ENCODE data around the gene CLCN1.

CLCN1 gene

GRCh38 chr7:143395187-143396149 lies 79.6 kb downstream of the CLCN1 start:
- no peak for DNase-seq (ENCODE audit: low read depth in 1 of 2, low spot score in 1 of 2)

DNA sequence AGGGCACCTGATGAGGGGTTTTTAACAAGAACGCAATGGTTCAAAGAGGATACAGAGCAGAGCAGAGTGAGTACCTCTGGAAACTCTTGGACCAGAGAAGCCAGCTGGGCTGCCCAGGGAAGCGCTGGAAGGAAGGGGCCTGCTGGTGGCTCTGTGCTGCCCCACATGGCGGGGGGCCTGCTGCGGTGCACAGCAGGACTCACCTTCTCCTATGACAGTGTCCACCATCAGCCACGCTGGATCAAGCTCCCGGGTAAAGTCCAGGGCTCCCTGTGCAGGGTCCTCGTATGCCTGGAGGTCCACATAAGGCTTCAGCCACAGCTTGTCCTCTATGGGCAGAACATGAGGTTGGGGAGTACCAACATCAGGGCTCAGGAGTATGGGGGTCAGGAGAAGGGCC lies 80.3 kb downstream of the CLCN1 start:
- no peak for DNase-seq (ENCODE audit: low read depth in 1 of 2, low spot score in 1 of 2)

DNA sequence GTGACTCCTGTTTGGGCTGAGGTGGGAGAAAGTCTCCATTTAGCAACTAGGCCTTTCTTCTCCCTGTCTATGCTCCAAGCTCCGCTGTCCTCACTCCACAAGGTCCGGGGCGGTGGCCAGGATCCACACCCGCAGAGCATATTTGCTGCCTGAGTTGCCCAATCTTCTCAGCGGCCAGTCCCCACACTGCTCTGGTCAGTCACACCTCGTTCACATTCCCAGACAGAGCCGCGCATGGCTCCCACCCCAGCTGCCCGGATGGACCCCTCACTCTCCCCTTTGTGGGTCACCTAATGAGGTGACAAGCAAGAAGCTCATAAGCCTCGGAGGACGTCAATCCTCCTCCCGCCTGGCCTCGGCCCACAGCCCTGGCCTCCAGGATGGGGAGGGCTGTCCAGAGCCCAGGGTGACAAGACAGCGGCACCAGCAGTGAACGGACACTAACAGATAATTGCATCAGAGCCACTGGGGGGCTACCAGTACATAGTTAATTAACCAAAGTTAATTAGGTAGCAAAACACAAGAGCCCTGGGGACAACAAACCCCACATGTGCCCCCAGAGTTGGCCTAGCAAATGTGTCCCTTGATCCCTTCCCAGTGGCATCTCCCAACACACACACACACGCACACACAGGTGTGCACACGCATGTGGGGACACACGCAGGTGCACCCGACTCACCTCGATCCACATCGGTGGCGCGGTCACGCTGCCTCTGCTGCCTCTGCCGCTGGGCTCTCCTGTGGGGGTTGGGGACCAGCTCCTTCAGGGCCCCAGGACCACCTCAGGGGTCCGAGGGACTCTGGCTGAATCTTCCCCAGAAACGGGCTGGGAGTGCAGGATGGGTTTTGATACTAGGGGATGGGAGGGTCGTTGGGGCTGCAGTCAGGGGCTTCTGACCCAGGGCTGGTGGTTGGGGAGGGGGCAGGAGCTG lies 81.0 kb downstream of the CLCN1 start:
- DNase-seq (ENCODE audit: low read depth in 1 of 2, low spot score in 1 of 2) = no peak

GRCh38 chr7:143397710-143398530 lies 82.0 kb downstream of the CLCN1 start:
- no peak for DNase-seq (ENCODE audit: low read depth in 1 of 2, low spot score in 1 of 2)

DNA sequence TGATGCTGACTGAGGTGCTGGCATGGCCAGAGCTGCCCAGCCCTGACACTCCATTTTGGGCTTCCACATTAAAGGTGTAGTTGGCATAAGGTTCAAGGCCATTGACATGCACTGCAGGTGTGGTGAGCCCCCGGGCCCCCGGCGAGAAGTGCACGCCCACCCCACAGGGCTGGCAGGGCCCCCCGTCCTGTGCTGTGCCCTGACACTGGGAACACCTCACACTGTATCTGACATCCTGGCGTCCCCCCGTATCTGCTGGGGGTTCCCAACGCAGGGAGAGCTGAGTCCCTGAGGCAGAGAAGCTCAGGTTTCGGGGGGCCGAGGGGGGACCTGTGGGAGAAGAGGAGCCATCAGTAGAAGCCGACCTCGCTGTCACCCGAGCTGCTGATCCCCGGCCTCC lies 82.7 kb downstream of the CLCN1 start:
- no peak for DNase-seq (ENCODE audit: low read depth in 1 of 2, low spot score in 1 of 2)

DNA sequence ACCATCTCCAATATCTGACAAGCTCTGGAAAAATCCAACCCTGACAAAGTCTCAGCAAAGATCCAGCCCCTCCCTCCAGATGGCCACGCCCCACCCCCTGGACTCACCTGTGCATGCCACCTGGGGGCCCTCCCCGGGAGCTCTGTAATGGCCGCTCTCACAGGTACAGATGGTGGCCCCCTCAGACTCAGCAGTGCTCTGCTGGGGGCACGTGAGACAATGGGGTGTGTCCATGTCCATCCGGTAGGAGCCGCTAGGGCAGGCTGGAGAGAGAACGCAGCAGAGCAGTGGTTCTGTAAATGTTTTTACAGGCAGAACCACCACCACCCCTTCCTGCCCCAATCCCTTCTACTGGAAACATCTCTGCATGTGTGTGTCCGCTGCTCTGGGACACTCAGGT lies 83.2 kb downstream of the CLCN1 start:
- DNase-seq (ENCODE audit: low read depth in 1 of 2, low spot score in 1 of 2) = no peak

GRCh38 chr7:143399642-143400041 lies 83.7 kb downstream of the CLCN1 start:
- no peak for DNase-seq (ENCODE audit: low read depth in 1 of 2, low spot score in 1 of 2)

- DNase-seq (ENCODE audit: low read depth in 1 of 2, low spot score in 1 of 2) = no peak
Observed at GRCh38 chr7:143401265-143401664, 85.4 kb downstream of the CLCN1 start.

Data from stimulated activated CD4-positive, alpha-beta T cell treated with anti-CD3 and anti-CD28 coated beads, Interleukin-15, amount 100 ng/mL, for 1 hour (primary cell).